Measurements from ENCODE around the gene NTRK1. TPM values are rescaled to one million over a fixed set of nuclear protein-coding genes. Genes with fewer than 3 reads are reported as not detected.
A peak's percentile ranks its signal among the peaks of the same experiment; 100 is the strongest.

The NTRK1 gene
- total RNA-seq, 4 donors from 2014 or later: 0.57 TPM; not detected in 3

- no peak for DNase-seq
- Histone ChIP-seq H3K36me3 (no peaks in the 10 kb centered on the region), H3K9me3 (no peaks in the 10 kb centered on the region), H3K27ac (no peak overlapping the region), H3K27me3 (no peaks in the 10 kb centered on the region), H3K4me1 (no peaks in the 10 kb centered on the region), H3K4me3 (no peak overlapping the region)
- TF ChIP-seq CTCF (IDR thresholded peaks at IDR 0.05): no peak
Observed at GRCh38 chr1:156822680-156823079, 38.0 kb upstream of the NTRK1 start.

GRCh38 chr1:156823210-156823790 is 37.4 kb upstream of the NTRK1 start:
- Histone ChIP-seq H3K27ac (no peak overlapping the region), H3K9me3 (no peaks in the 10 kb centered on the region), H3K4me1 (no peaks in the 10 kb centered on the region), H3K4me3 (no peak overlapping the region), H3K36me3 (no peaks in the 10 kb centered on the region), H3K27me3 (no peaks in the 10 kb centered on the region)
- TF ChIP-seq CTCF (IDR thresholded peaks at IDR 0.05) (no peak), POLR2A (IDR thresholded peaks at IDR 0.05) (no peak)
- DNase-seq: no peak

GRCh38 chr1:156826630-156827029 is 34.0 kb upstream of the NTRK1 start:
- Histone ChIP-seq H3K27me3 (no peaks in the 10 kb centered on the region), H3K36me3 (no peaks in the 10 kb centered on the region), H3K4me3 (no peak overlapping the region), H3K4me1 (no peaks in the 10 kb centered on the region), H3K27ac (no peak overlapping the region), H3K9me3 (no peaks in the 10 kb centered on the region)
- no peak for TF ChIP-seq CTCF (IDR thresholded peaks at IDR 0.05)
- no peak for TF ChIP-seq POLR2A (IDR thresholded peaks at IDR 0.05)
- no peak for DNase-seq

- no peaks in the 10 kb centered on the region for H3K36me3 ChIP-seq
- H3K27ac ChIP-seq: no peak overlapping the region
- TF ChIP-seq POLR2A (IDR thresholded peaks at IDR 0.05): no peak
- TF ChIP-seq CTCF (IDR thresholded peaks at IDR 0.05): no peak
- H3K9me3 ChIP-seq: no peaks in the 10 kb centered on the region
- DNase-seq: peak in 1 of 3 donors; percentile 26
- no peaks in the 10 kb centered on the region for H3K4me1 ChIP-seq
- H3K4me3 ChIP-seq: no peak overlapping the region
- no peaks in the 10 kb centered on the region for H3K27me3 ChIP-seq
Observed at GRCh38 chr1:156828400-156829124, 32.1 kb upstream of the NTRK1 start.

GRCh38 chr1:156832434-156832833 is 28.2 kb upstream of the NTRK1 start:
- DNase-seq: no peak
- no peak for TF ChIP-seq POLR2A (IDR thresholded peaks at IDR 0.05)
- no peak for TF ChIP-seq CTCF (IDR thresholded peaks at IDR 0.05)
- Histone ChIP-seq H3K4me3 (no peak overlapping the region), H3K27me3 (no peaks in the 10 kb centered on the region), H3K9me3 (no peaks in the 10 kb centered on the region), H3K4me1 (no peaks in the 10 kb centered on the region), H3K36me3 (no peaks in the 10 kb centered on the region), H3K27ac (no peak overlapping the region)
